H1 (cell line): Measurements from ENCODE around the gene ZNF609. TPM values are rescaled to one million over a fixed set of nuclear protein-coding genes. Genes with fewer than 3 reads are reported as not detected.

Experiments
- CTCF ChIA-PET: fragments of 300-600 bp; sonication (Branson Sonifier 250); formaldehyde crosslinking; loops from one replicate; lab custom pipeline; 2021; ENCODE audit not compliant: partially characterized antibody; lab: Charles Lee
- POLR2A ChIA-PET: fragments of 300-600 bp; sonication (Branson Sonifier 250); formaldehyde crosslinking; loops from one replicate; lab custom pipeline; 2021; ENCODE audit warnings: inconsistent platforms; ENCODE audit not compliant: partially characterized antibody; lab: Charles Lee
- DNase-seq, 2 experiments: peaks; one replicate each; pipeline versions ENCODE4 v3.0.0 to v3.0.0-alpha.2; 2010 to 2022; ENCODE audit warnings: low spot score in 2 of 2, low read depth in 1 of 2, mixed read lengths in 1 of 2
- FAIRE-seq: peaks from 2 replicates; lab custom pipeline; 2011; peaks lifted over from hg19 to GRCh38; lab: Jason Lieb, UNC
- H2AFZ ChIP-seq: 2 replicates; pipeline ENCODE4 v1.8.1; 2012; ENCODE audit warnings: low read length, inconsistent platforms
- H2AK5ac ChIP-seq: 2 replicates; pipeline ENCODE4 v1.6.1; 2013; ENCODE audit warnings: low read depth, low read length
- H2BK120ac ChIP-seq: replicated peaks from 2 replicates; pipeline ENCODE3; 2013; ENCODE audit warnings: low read depth, low read length, inconsistent platforms
- H2BK12ac ChIP-seq: 2 replicates; pipeline ENCODE4 v1.6.1; 2013; ENCODE audit warnings: low read depth, low read length
- H2BK15ac ChIP-seq: 2 replicates; pipeline ENCODE4 v1.6.1; 2013; ENCODE audit warnings: low read length
- H2BK20ac ChIP-seq: 2 replicates; pipeline ENCODE4 v1.6.1; 2013; ENCODE audit warnings: low read length
- H2BK5ac ChIP-seq: 2 replicates; pipeline ENCODE4 v1.6.1; 2013; ENCODE audit warnings: low read depth, low read length
- H3K14ac ChIP-seq: 2 replicates; pipeline ENCODE4 v1.6.1; 2013; ENCODE audit warnings: inconsistent platforms; ENCODE audit not compliant: insufficient read length
- H3K18ac ChIP-seq: 2 replicates; pipeline ENCODE4 v1.6.1; 2013; ENCODE audit warnings: low read length; ENCODE audit errors: extremely low read depth
- H3K23ac ChIP-seq: 2 replicates; pipeline ENCODE4 v1.6.1; 2013; ENCODE audit warnings: inconsistent platforms; ENCODE audit not compliant: insufficient read length
- H3K23me2 ChIP-seq: 2 replicates; pipeline ENCODE4 v1.6.1; 2013; ENCODE audit warnings: low read depth, low read length
- H3K27ac ChIP-seq: 2 replicates; pipeline ENCODE4 v1.6.1; 2011; ENCODE audit warnings: low read depth, low read length, inconsistent platforms
- H3K27me3 ChIP-seq, 4 experiments: replicated peaks in 1 of 4; 1 replicate in 1 of 4; 2 replicates in 3 of 4; pipeline versions ENCODE4 v1.6.1 to v1.8.1; 2011 to 2013; ENCODE audit warnings: low read length in 3 of 4, mild to moderate bottlenecking in 3 of 4, inconsistent platforms in 2 of 4, mixed read lengths in 2 of 4, moderate library complexity in 1 of 4; ENCODE audit not compliant: control insufficient read depth in 3 of 4, insufficient read depth in 3 of 4; ENCODE audit errors: extremely low read depth in 1 of 4
- H3K36me3 ChIP-seq, 4 experiments: 2 replicates each; pipeline versions ENCODE4 v1.6.1 to v1.8.1; 2011 to 2013; ENCODE audit warnings: mild to moderate bottlenecking in 4 of 4, low read length in 3 of 4, moderate library complexity in 2 of 4, control low read depth in 1 of 4, inconsistent platforms in 1 of 4; ENCODE audit not compliant: insufficient read depth in 4 of 4, control insufficient read depth in 2 of 4
- H3K4ac ChIP-seq: replicated peaks from 2 replicates; pipeline ENCODE3; 2013; ENCODE audit warnings: low read length, low read depth, mixed read lengths, inconsistent platforms; ENCODE audit not compliant: insufficient read length
- H3K4me1 ChIP-seq, 4 experiments: replicated peaks in 1 of 4; 1 replicate in 1 of 4; 2 replicates in 3 of 4; pipeline versions ENCODE4 v1.6.1 to v1.8.1; 2011 to 2013; ENCODE audit warnings: low read length in 3 of 4, inconsistent platforms in 2 of 4, mixed read lengths in 1 of 4; ENCODE audit not compliant: insufficient read depth in 4 of 4, control insufficient read depth in 3 of 4
- H3K4me2 ChIP-seq, 2 experiments: 2 replicates each; pipeline versions ENCODE4 v1.6.1 to v1.8.1; 2011 to 2013; ENCODE audit warnings: low read depth in 2 of 2, low read length in 2 of 2, control low read depth in 1 of 2, inconsistent platforms in 1 of 2, mild to moderate bottlenecking in 1 of 2; ENCODE audit not compliant: insufficient read depth in 1 of 2
- H3K4me3 ChIP-seq, 4 experiments: fragments of 200-600, 300-600 bp in 1 of 4; sonication (generic), shearing (Covaris generic), sonication (Bioruptor Twin) in 1 of 4; 2 replicates each; pipeline versions ENCODE4 v1.5.1 to v1.8.1; 2011 to 2016; ENCODE audit warnings: low read length in 4 of 4, low read depth in 3 of 4, control low read depth in 2 of 4, inconsistent platforms in 2 of 4, mild to moderate bottlenecking in 2 of 4, mixed read lengths in 1 of 4, moderate library complexity in 1 of 4; ENCODE audit not compliant: insufficient read depth in 2 of 4; ENCODE audit errors: extremely low read depth in 1 of 4
- H3K56ac ChIP-seq: replicated peaks from 2 replicates; pipeline ENCODE3; 2013; ENCODE audit warnings: low read depth, mild to moderate bottlenecking, mixed read lengths, low read length, inconsistent platforms; ENCODE audit not compliant: insufficient read length
- H3K79me1 ChIP-seq: 2 replicates; pipeline ENCODE4 v1.6.1; 2013; ENCODE audit warnings: low read depth, low read length, control low read depth
- H3K79me2 ChIP-seq, 2 experiments: 2 replicates each; pipeline versions ENCODE4 v1.6.1 to v1.8.1; 2012 to 2013; ENCODE audit warnings: low read length in 2 of 2, mild to moderate bottlenecking in 2 of 2, inconsistent platforms in 1 of 2; ENCODE audit not compliant: insufficient read depth in 2 of 2, control insufficient read depth in 1 of 2
- H3K9ac ChIP-seq, 4 experiments: replicated peaks in 1 of 4; 1 replicate in 1 of 4; 2 replicates in 3 of 4; pipeline versions ENCODE4 v1.6.1 to v1.8.1; 2011 to 2013; ENCODE audit warnings: low read depth in 3 of 4, low read length in 3 of 4, control low read depth in 2 of 4, mild to moderate bottlenecking in 2 of 4, moderate library complexity in 2 of 4, inconsistent platforms in 1 of 4; ENCODE audit errors: extremely low read depth in 1 of 4
- H3K9me3 ChIP-seq, 2 experiments: 2 replicates each; pipeline versions ENCODE4 v1.6.1 to v1.8.1; 2012 to 2013; ENCODE audit warnings: mild to moderate bottlenecking in 2 of 2, moderate library complexity in 2 of 2, control low read depth in 1 of 2, inconsistent platforms in 1 of 2, low read depth in 1 of 2, low read length in 1 of 2, mixed read lengths in 1 of 2; ENCODE audit not compliant: insufficient read depth in 2 of 2
- H4K20me1 ChIP-seq, 2 experiments: replicated peaks in 1 of 2; 2 replicates each; pipeline versions ENCODE3 to v1.8.1; 2011 to 2013; ENCODE audit warnings: inconsistent platforms in 2 of 2, low read length in 2 of 2, mild to moderate bottlenecking in 1 of 2; ENCODE audit not compliant: insufficient read depth in 2 of 2, control insufficient read depth in 1 of 2
- H4K5ac ChIP-seq: 2 replicates; pipeline ENCODE4 v1.6.1; 2013; ENCODE audit warnings: low read length, low read depth, mixed read lengths, inconsistent platforms; ENCODE audit not compliant: insufficient read length
- H4K8ac ChIP-seq: 2 replicates; pipeline ENCODE4 v1.8.0; 2013; ENCODE audit warnings: mild to moderate bottlenecking, moderate library complexity, low read length, inconsistent platforms; ENCODE audit not compliant: insufficient read depth; ENCODE audit errors: extremely low read depth
- H4K91ac ChIP-seq: replicated peaks from 2 replicates; pipeline ENCODE3; 2013; ENCODE audit warnings: low read length, mixed read lengths, inconsistent platforms; ENCODE audit not compliant: insufficient read length
- CBX8 ChIP-seq: fragments of 300-800, 300-1000 bp; sonication (generic); IDR thresholded peaks from 2 replicates; pipeline ENCODE4 v1.7.1; 2016; ENCODE audit warnings: low read depth, low read length, borderline replicate concordance
- FOSL1 ChIP-seq: IDR thresholded peaks from 2 replicates; pipeline ENCODE4 v1.6.1; 2011; ENCODE audit warnings: mild to moderate bottlenecking, low read depth, low read length, moderate library complexity; ENCODE audit not compliant: insufficient read depth
- KDM4A ChIP-seq: IDR thresholded peaks from one replicate; pipeline ENCODE4 v1.7.1; 2012; ENCODE audit warnings: low read depth, mild to moderate bottlenecking, moderate library complexity, low read length, inconsistent platforms; ENCODE audit not compliant: severe bottlenecking
- NANOG ChIP-seq: IDR thresholded peaks from 2 replicates; pipeline ENCODE4 v1.6.1; 2011; ENCODE audit warnings: low read length, low read depth, mild to moderate bottlenecking, inconsistent platforms; ENCODE audit not compliant: insufficient read depth, poor library complexity, severe bottlenecking
- SIN3A ChIP-seq, 2 experiments: IDR thresholded peaks in 1 of 2; conservative IDR thresholded peaks in 1 of 2; 2 replicates each; pipeline ENCODE4 v1.6.1; 2011 to 2012; ENCODE audit warnings: low read length in 2 of 2, improper control_type of control experiment in 1 of 2, low read depth in 1 of 2, mild to moderate bottlenecking in 1 of 2
- TBP ChIP-seq: IDR thresholded peaks from 2 replicates; pipeline ENCODE4 v1.6.1; 2011; ENCODE audit warnings: low read depth, low read length, improper control_type of control experiment
- YY1 ChIP-seq: IDR thresholded peaks from 2 replicates; pipeline ENCODE4 v1.6.1; 2011; ENCODE audit warnings: low read depth, mild to moderate bottlenecking, low read length
- WGBS, 2 experiments: shearing (Covaris generic) in 1 of 2; methylation state at CpG; one replicate each; pipeline versions ENCODE4 v1.1.6 to v1.1.7; 2013 to 2015; ENCODE audit warnings: low lambda C conversion rate in 2 of 2, mixed read lengths in 2 of 2, inconsistent platforms in 1 of 2, low coverage in 1 of 2, missing lambda C conversion rate in 1 of 2; ENCODE audit not compliant: insufficient replicate concordance in 2 of 2, insufficient coverage in 1 of 2, insufficient read length in 1 of 2; ENCODE audit errors: extremely low coverage in 1 of 2, missing lambda C conversion rate in 1 of 2; 5-methylcytosine and 5-hydroxymethylcytosine counted together
- polyA plus RNA-seq, 7 experiments: library from polyadenylated mRNA; depleted of rRNA in 3 of 7; stranded (reverse) in 5 of 7; unstranded in 2 of 7; fragments of >200 nt in 5 of 7; fragments of 200-250 nt in 2 of 7; gene quantifications; 1 replicate in 5 of 7; 2 replicates in 1 of 7; 4 replicates in 1 of 7; pipeline versions ENCODE4 v1.2.1 to v1.2.3, GENCODE V29; 2011 to 2013; ENCODE audit warnings: missing spikeins in 2 of 7, mixed read lengths in 2 of 7
- total RNA-seq: library from RNA; stranded (reverse); fragmentation: NEBNext Ultra II Directional; extraction: Animal tissue kit (Norgen Biotek cat#: 25700); gene quantifications from 2 replicates; pipeline ENCODE4 v1.2.1, GENCODE V29; 2021
- TF ChIP-seq, protein P1 (sequence below), 3 experiments: IDR thresholded peaks; 1 replicate in 2 of 3; 2 replicates in 1 of 3; pipeline versions ENCODE4 v1.5.1 to v1.6.1; 2011; ENCODE audit warnings: low read length in 3 of 3, mild to moderate bottlenecking in 3 of 3, inconsistent platforms in 2 of 3, low read depth in 1 of 3, moderate library complexity in 1 of 3; ENCODE audit not compliant: insufficient read depth in 1 of 3; ENCODE audit errors: control extremely low read depth in 1 of 3

Gene ZNF609
- total and polyA plus RNA-seq, 2 of the 8 experiments (the other 6 are each of a cell fraction or from before 2014, with no cell fraction given): 15.5 to 47.8 TPM

DNA sequence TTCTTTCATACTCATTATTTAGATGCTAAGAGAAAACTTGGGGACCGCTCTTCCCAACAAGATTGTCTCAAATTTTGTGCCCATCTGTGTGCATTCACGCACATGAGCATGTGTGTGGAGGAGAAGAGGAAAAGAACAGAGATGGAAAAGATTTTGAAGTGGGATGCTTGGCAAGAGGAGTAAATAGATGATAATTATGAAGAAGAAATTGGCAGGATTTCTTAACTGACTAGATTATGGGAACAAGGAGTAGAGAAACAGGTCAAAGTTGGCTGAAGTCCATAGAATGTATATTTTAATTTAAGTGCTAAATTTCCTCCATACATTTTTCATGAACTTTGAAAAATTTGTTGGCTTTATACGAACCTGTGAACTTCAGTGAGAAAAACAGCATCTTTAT, 100.1 kb downstream of the ZNF609 start:
- DNase-seq (no peak), FAIRE-seq (no peak)
- Histone ChIP-seq H3K18ac (no peak overlapping the region), H2BK12ac (no peak overlapping the region), H3K23ac (no peak overlapping the region), H4K91ac (no peak overlapping the region), H3K9me3 (no peaks in the 10 kb centered on the region), H3K56ac (no peak overlapping the region), H4K8ac (no peak overlapping the region), H3K4ac (no peak overlapping the region), H3K79me2 (peaks cover 0 to 83% of the 10 kb centered on the region in 2 experiments; a peak in 2 of 4 replicates), H2AFZ (no peak overlapping the region), H2BK5ac (no peak overlapping the region), H4K5ac (no peak overlapping the region), H3K4me2 (no peak overlapping the region), H2BK20ac (no peak overlapping the region), H3K4me3 (no peak overlapping the region), H4K20me1 (peaks cover 3 to 4% of the 10 kb centered on the region in 2 experiments), H3K27me3 (no peaks in the 10 kb centered on the region), H3K4me1 (peaks cover 0 to 3% (median 1%) of the 10 kb centered on the region in 4 experiments; a peak in 3 of 7 replicates), H2BK15ac (no peak overlapping the region), H3K27ac (no peak overlapping the region), H3K36me3 (no peaks in the 10 kb centered on the region), H3K9ac (no peak overlapping the region), H3K79me1 (peaks cover 4% of the 10 kb centered on the region; the same call in 1 of the 2 replicates), H2BK120ac (no peak overlapping the region), H3K23me2 (no peaks in the 10 kb centered on the region; the same call in none of the 2 replicates), H3K14ac (no peak overlapping the region), H2AK5ac (no peak overlapping the region)
- POLR2A ChIA-PET: no interaction called here
- WGBS, 2 experiments: 85% methylated on average over 3 of the region's 3 CpGs; no CpG with 5 or more reads in 1 of the 2 experiments
- TF ChIP-seq, protein P1, sequence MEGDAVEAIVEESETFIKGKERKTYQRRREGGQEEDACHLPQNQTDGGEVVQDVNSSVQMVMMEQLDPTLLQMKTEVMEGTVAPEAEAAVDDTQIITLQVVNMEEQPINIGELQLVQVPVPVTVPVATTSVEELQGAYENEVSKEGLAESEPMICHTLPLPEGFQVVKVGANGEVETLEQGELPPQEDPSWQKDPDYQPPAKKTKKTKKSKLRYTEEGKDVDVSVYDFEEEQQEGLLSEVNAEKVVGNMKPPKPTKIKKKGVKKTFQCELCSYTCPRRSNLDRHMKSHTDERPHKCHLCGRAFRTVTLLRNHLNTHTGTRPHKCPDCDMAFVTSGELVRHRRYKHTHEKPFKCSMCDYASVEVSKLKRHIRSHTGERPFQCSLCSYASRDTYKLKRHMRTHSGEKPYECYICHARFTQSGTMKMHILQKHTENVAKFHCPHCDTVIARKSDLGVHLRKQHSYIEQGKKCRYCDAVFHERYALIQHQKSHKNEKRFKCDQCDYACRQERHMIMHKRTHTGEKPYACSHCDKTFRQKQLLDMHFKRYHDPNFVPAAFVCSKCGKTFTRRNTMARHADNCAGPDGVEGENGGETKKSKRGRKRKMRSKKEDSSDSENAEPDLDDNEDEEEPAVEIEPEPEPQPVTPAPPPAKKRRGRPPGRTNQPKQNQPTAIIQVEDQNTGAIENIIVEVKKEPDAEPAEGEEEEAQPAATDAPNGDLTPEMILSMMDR (IDR thresholded peaks at IDR 0.05; ENCODE audit: control extremely low read depth in 1 of 3, insufficient read depth in 1 of 3, low read depth in 1 of 3, low read length in 3 of 3): no peak
- TF ChIP-seq CBX8 (no peak), KDM4A (no peak), TBP (no peak), SIN3A (conservative IDR thresholded peaks at IDR 0.05 in 1 of 2, IDR thresholded peaks at IDR 0.05 in 1 of 2; ENCODE audit: low read depth in 1 of 2, low read length in 2 of 2) (no peak), NANOG (no peak), FOSL1 (no peak), YY1 (no peak)
- CTCF ChIA-PET: no interaction called here
